IMR-90 (cell line): ENCODE measurements around the gene TJP3.

ENCODE experiments used
- CHD1 ChIP-seq: IDR thresholded peaks from 2 replicates; pipeline ENCODE4 v1.6.1; 2012; ENCODE audit warnings: low read depth, low read length, improper control_type of control experiment
- CTCF ChIP-seq: conservative IDR thresholded peaks from 2 replicates; pipeline ENCODE4 v1.5.1; 2012; ENCODE audit warnings: mild to moderate bottlenecking, low read depth, low read length, improper control_type of control experiment
- FOS ChIP-seq: fragments of 150-350 bp; IDR thresholded peaks from 2 replicates; pipeline ENCODE4 v1.6.1; 2016; ENCODE audit warnings: low read depth, low read length
- MAFK ChIP-seq: IDR thresholded peaks from 2 replicates; pipeline ENCODE4 v1.6.1; 2012; ENCODE audit warnings: low read depth, low read length, improper control_type of control experiment
- RAD21 ChIP-seq: IDR thresholded peaks from 2 replicates; pipeline ENCODE4 v1.6.1; 2012; ENCODE audit warnings: low read length, improper control_type of control experiment
- USF2 ChIP-seq: fragments of 150-350 bp; IDR thresholded peaks from 2 replicates; pipeline ENCODE4 v1.6.1; 2017; ENCODE audit warnings: mild to moderate bottlenecking, antibody characterized with exemption, low read length, low read depth

- TF ChIP-seq CTCF (no peak), FOS (no peak), MAFK (no peak), USF2 (0 out of 2 replicates have a peak, but pooled peaks have one; percentile 9), CHD1 (no peak), RAD21 (no peak)
Observed at GRCh38 chr19:3762501-3763459, 54.6 kb downstream of the TJP3 start, which contains the start of gene MRPL54.
